Liver (tissue), 9 donors: ENCODE measurements around the gene RARRES2. TPM values are rescaled to one million over a fixed set of nuclear protein-coding genes. Genes with fewer than 3 reads are reported as not detected.

ENCODE experiments used
- DNase-seq: peaks from one replicate; pipeline ENCODE4 v3.0.0-alpha.2; 2017; ENCODE audit warnings: low spot score
- H3K27ac ChIP-seq, 2 donors: one replicate each; pipeline ENCODE4 v1.7.0; 2013; ENCODE audit warnings: inconsistent platforms in 2 of 2, low read length in 2 of 2, control low read depth in 1 of 2, low read depth in 1 of 2, mild to moderate bottlenecking in 1 of 2
- H3K27me3 ChIP-seq, 4 donors: one replicate each; pipeline versions ENCODE4 v1.6.1 to v1.7.0; 2013; ENCODE audit warnings: low read length in 3 of 4, inconsistent platforms in 1 of 4, mild to moderate bottlenecking in 1 of 4, moderate library complexity in 1 of 4; ENCODE audit not compliant: control insufficient read depth in 4 of 4, insufficient read depth in 4 of 4
- H3K36me3 ChIP-seq, 4 donors: one replicate each; pipeline versions ENCODE4 v1.6.1 to v1.7.0; 2013; ENCODE audit warnings: low read length in 3 of 4, mild to moderate bottlenecking in 3 of 4, low read depth in 1 of 4, moderate library complexity in 1 of 4; ENCODE audit not compliant: control insufficient read depth in 4 of 4, insufficient read depth in 3 of 4
- H3K4me1 ChIP-seq, 4 donors: one replicate each; pipeline versions ENCODE4 v1.6.1 to v1.7.0; 2013; ENCODE audit warnings: low read length in 3 of 4, mild to moderate bottlenecking in 3 of 4, moderate library complexity in 1 of 4; ENCODE audit not compliant: control insufficient read depth in 4 of 4, insufficient read depth in 4 of 4
- H3K4me3 ChIP-seq, 3 donors: one replicate each; pipeline versions ENCODE4 v1.6.1 to v1.7.0; 2013; ENCODE audit warnings: low read length in 3 of 3, control low read depth in 1 of 3, low read depth in 1 of 3, mild to moderate bottlenecking in 1 of 3
- H3K9ac ChIP-seq, 2 donors: one replicate each; pipeline ENCODE4 v1.7.0; 2013; ENCODE audit warnings: low read length in 2 of 2, mild to moderate bottlenecking in 2 of 2, moderate library complexity in 2 of 2, control low read depth in 1 of 2, low read depth in 1 of 2
- H3K9me3 ChIP-seq, 4 donors: one replicate each; pipeline versions ENCODE4 v1.6.1 to v1.7.0; 2013; ENCODE audit warnings: low read length in 3 of 4; ENCODE audit not compliant: control insufficient read depth in 4 of 4
- ATF3 ChIP-seq: IDR thresholded peaks from 2 replicates; pipeline ENCODE4 v1.6.1; 2016; ENCODE audit warnings: antibody characterized with exemption
- CTCF ChIP-seq: fragments of 150-350 bp; IDR thresholded peaks from 2 replicates; pipeline ENCODE4 v1.5.1; 2017; ENCODE audit warnings: improper control_type of control experiment, low read depth, low read length; ENCODE audit not compliant: missing input control
- EGR1 ChIP-seq, 2 donors: IDR thresholded peaks; 2 replicates each; pipeline ENCODE4 v1.6.1; 2016 to 2018; ENCODE audit warnings: antibody characterized with exemption in 2 of 2, low read depth in 2 of 2
- FOXA2 ChIP-seq: IDR thresholded peaks from 2 replicates; pipeline ENCODE4 v1.6.1; 2016; ENCODE audit warnings: antibody characterized with exemption
- GABPA ChIP-seq, 2 donors: IDR thresholded peaks in 1 of 2; conservative IDR thresholded peaks in 1 of 2; 2 replicates each; pipeline ENCODE4 v1.6.1; 2016; ENCODE audit warnings: antibody characterized with exemption in 2 of 2, mild to moderate bottlenecking in 1 of 2, moderate library complexity in 1 of 2
- HNF4A ChIP-seq, 2 donors: conservative IDR thresholded peaks; 2 replicates each; pipeline ENCODE4 v1.6.1; 2016; ENCODE audit warnings: antibody characterized with exemption in 2 of 2, mild to moderate bottlenecking in 2 of 2
- HNF4G ChIP-seq: IDR thresholded peaks from 2 replicates; pipeline ENCODE4 v1.6.1; 2016; ENCODE audit warnings: antibody characterized with exemption
- MAX ChIP-seq: IDR thresholded peaks from 2 replicates; pipeline ENCODE4 v1.6.1; 2016; ENCODE audit warnings: antibody characterized with exemption
- RAD21 ChIP-seq, 2 donors: IDR thresholded peaks; 2 replicates each; pipeline ENCODE4 v1.6.1; 2016; ENCODE audit warnings: antibody characterized with exemption in 2 of 2, mild to moderate bottlenecking in 2 of 2
- REST ChIP-seq: IDR thresholded peaks from 2 replicates; pipeline ENCODE4 v1.6.1; 2016; ENCODE audit warnings: antibody characterized with exemption, mild to moderate bottlenecking
- SP1 ChIP-seq: IDR thresholded peaks from 2 replicates; pipeline ENCODE4 v1.6.1; 2018; ENCODE audit warnings: antibody characterized with exemption, mild to moderate bottlenecking
- TAF1 ChIP-seq: conservative IDR thresholded peaks from 2 replicates; pipeline ENCODE4 v1.6.1; 2016; ENCODE audit warnings: antibody characterized with exemption, mild to moderate bottlenecking
- YY1 ChIP-seq: IDR thresholded peaks from 2 replicates; pipeline ENCODE4 v1.6.1; 2016; ENCODE audit warnings: antibody characterized with exemption, mild to moderate bottlenecking
- WGBS: extraction: QIAGEN DNeasy Blood & Tissue Kit; methylation state at CpG from one replicate; pipeline ENCODE4 v1.1.7; 2013; 5-methylcytosine and 5-hydroxymethylcytosine counted together
- polyA plus RNA-seq, 2 donors: library from polyadenylated mRNA; stranded (reverse) in 1 of 2; unstranded in 1 of 2; fragments of 200-250 nt in 1 of 2; fragments of >200 nt in 1 of 2; fragmentation: Nextera tagmentation in 1 of 2; extraction: Ambion mirVana in 1 of 2; gene quantifications; one replicate each; pipeline versions ENCODE4 v1.2.1 to v1.2.3, GENCODE V29; 2013 to 2015
- total RNA-seq, 2 donors: library from RNA; depleted of rRNA; stranded (reverse); fragments of >200 nt; gene quantifications; one replicate each; pipeline ENCODE4 v1.2.3, GENCODE V29; 2014
- donor health status: healthy.
- donor health status: healthy.
- donor health status: healthy.
- donor health status: healthy.
- donor health status: healthy.

Gene RARRES2
- total and polyA plus RNA-seq, 4 donors = 149 to 1,915 (median 842) TPM

- Histone ChIP-seq H3K4me1 (peaks cover 6 to 53% (median 28%) of the 10 kb centered on the region in 4 donors), H3K27ac (peak overlapping the region; percentile 84 to 96), H3K4me3 (peak overlapping the region; percentile 59 to 82 (median 75)), H3K9me3 (no peaks in the 10 kb centered on the region), H3K36me3 (peaks cover 0 to 4% (median 3%) of the 10 kb centered on the region in 4 donors), H3K27me3 (no peaks in the 10 kb centered on the region), H3K9ac (peak overlapping the region; percentile 84 to 98)
- 28% methylated on average over 4 of the region's 4 CpGs for WGBS
- DNase-seq = no peak
- TF ChIP-seq SP1 (peak; percentile 21), HNF4A (conservative IDR thresholded peaks at IDR 0.05) (no peak), YY1 (peak; percentile 90)
Measured at GRCh38 chr7:150322114-150322832, 19.2 kb downstream of the RARRES2 start.

- Histone ChIP-seq H3K9ac (peak overlapping the region in 1 of 2 donors; percentile 23), H3K9me3 (no peaks in the 10 kb centered on the region), H3K27me3 (no peaks in the 10 kb centered on the region), H3K4me1 (peaks cover 6 to 53% (median 28%) of the 10 kb centered on the region in 4 donors), H3K27ac (peak overlapping the region; percentile 84 to 96), H3K4me3 (peak overlapping the region in 2 of 3 donors; percentile 59 to 75), H3K36me3 (peaks cover 0 to 2% (median 1%) of the 10 kb centered on the region in 4 donors)
- no peak for DNase-seq
- TF ChIP-seq EGR1 (IDR thresholded peaks at IDR 0.05; ENCODE audit: low read depth in 2 of 2) (no peak), REST (no peak), GABPA (IDR thresholded peaks at IDR 0.05 in 1 of 2, conservative IDR thresholded peaks at IDR 0.05 in 1 of 2) (no peak), ATF3 (no peak), RAD21 (IDR thresholded peaks at IDR 0.05) (no peak), TAF1 (no peak), FOXA2 (no peak)
- WGBS = 96% methylated on average over 3 of the region's 3 CpGs
Measured at GRCh38 chr7:150321788-150322113, 19.7 kb downstream of the RARRES2 start.

- Histone ChIP-seq H3K9ac (no peak overlapping the region), H3K27me3 (no peaks in the 10 kb centered on the region), H3K27ac (no peak overlapping the region), H3K36me3 (no peaks in the 10 kb centered on the region), H3K9me3 (no peaks in the 10 kb centered on the region), H3K4me3 (no peak overlapping the region), H3K4me1 (peaks cover 6 to 36% (median 22%) of the 10 kb centered on the region in 4 donors)
- DNase-seq = no peak
- 78% methylated on average over 7 of the region's 7 CpGs for WGBS
- no peak for TF ChIP-seq GABPA (IDR thresholded peaks at IDR 0.05 in 1 of 2, conservative IDR thresholded peaks at IDR 0.05 in 1 of 2)
- TF ChIP-seq RAD21 (IDR thresholded peaks at IDR 0.05) = no peak
- no peak for TF ChIP-seq HNF4G
- no peak for TF ChIP-seq HNF4A (conservative IDR thresholded peaks at IDR 0.05)
- no peak for TF ChIP-seq ATF3
- TF ChIP-seq EGR1 (IDR thresholded peaks at IDR 0.05; ENCODE audit: low read depth in 2 of 2) = no peak
- TF ChIP-seq REST = no peak
- no peak for TF ChIP-seq YY1
- no peak for TF ChIP-seq TAF1
- TF ChIP-seq SP1 = no peak
- TF ChIP-seq MAX = no peak
- TF ChIP-seq FOXA2 = no peak
- TF ChIP-seq CTCF = no peak
Measured at GRCh38 chr7:150317748-150318444, 23.5 kb downstream of the RARRES2 start.
